Immature natural killer cell (primary cell): ENCODE data around the gene EEF1AKMT2. TPM values are rescaled to one million over a fixed set of nuclear protein-coding genes. Genes with fewer than 3 reads are reported as not detected.

Experiments
- DNase-seq, 3 donors: peaks; one replicate each; pipeline ENCODE4 v3.0.0; 2022; ENCODE audit warnings: mixed read lengths in 1 of 3
- H3K27ac Mint-ChIP-seq, 6 donors: one replicate each; pipeline ENCODE4 v1.8.0; 2020; ENCODE audit warnings: mixed read lengths in 6 of 6, mild to moderate bottlenecking in 5 of 6, inconsistent platforms in 4 of 6, moderate library complexity in 3 of 6
- H3K27me3 Mint-ChIP-seq, 3 donors: one replicate each; pipeline ENCODE4 v1.8.0; 2020 to 2021; ENCODE audit warnings: low read depth in 3 of 3, mild to moderate bottlenecking in 3 of 3, mixed read lengths in 3 of 3, moderate library complexity in 3 of 3, inconsistent platforms in 1 of 3
- H3K36me3 Mint-ChIP-seq, 3 donors: one replicate each; pipeline ENCODE4 v1.8.0; 2020; ENCODE audit warnings: mixed read lengths in 3 of 3, inconsistent platforms in 2 of 3, mild to moderate bottlenecking in 2 of 3
- H3K4me1 Mint-ChIP-seq, 2 donors: one replicate each; pipeline ENCODE4 v1.8.0; 2020; ENCODE audit warnings: inconsistent platforms in 2 of 2, mild to moderate bottlenecking in 2 of 2, mixed read lengths in 2 of 2, moderate library complexity in 1 of 2
- H3K4me3 Mint-ChIP-seq, 5 donors: one replicate each; pipeline ENCODE4 v1.8.0; 2020; ENCODE audit warnings: mild to moderate bottlenecking in 5 of 5, mixed read lengths in 5 of 5, inconsistent platforms in 3 of 5, moderate library complexity in 3 of 5
- H3K9me3 Mint-ChIP-seq, 6 donors: one replicate each; pipeline ENCODE4 v1.8.0; 2020; ENCODE audit warnings: mild to moderate bottlenecking in 6 of 6, mixed read lengths in 6 of 6, inconsistent platforms in 4 of 6, moderate library complexity in 3 of 6
- polyA plus RNA-seq, 3 donors: library from polyadenylated mRNA; unstranded; fragments of 300-500 nt; fragmentation: Illumina TruSeq; gene quantifications; one replicate each; pipeline ENCODE4 v1.2.3, GENCODE V29; 2021

The EEF1AKMT2 gene
- polyA plus RNA-seq, 3 donors from 2014 or later: 15.9 to 24.0 (median 18.5) TPM

GRCh38 chr10:124728830-124729661 lies 62.6 kb downstream of the EEF1AKMT2 start:
- H3K27me3 Mint-ChIP-seq: peaks cover 7 to 39% (median 17%) of the 10 kb centered on the region in 3 donors
- peaks cover 97 to 100% of the 10 kb centered on the region in 2 donors for H3K4me1 Mint-ChIP-seq
- DNase-seq: no peak
- H3K4me3 Mint-ChIP-seq: peak overlapping the region; percentile 25 to 76 (median 53)
- H3K36me3 Mint-ChIP-seq: peaks cover 5 to 15% (median 14%) of the 10 kb centered on the region in 3 donors
- peak overlapping the region; percentile 86 to 99 (median 90) for H3K27ac Mint-ChIP-seq
- no peaks in the 10 kb centered on the region for H3K9me3 Mint-ChIP-seq

DNA sequence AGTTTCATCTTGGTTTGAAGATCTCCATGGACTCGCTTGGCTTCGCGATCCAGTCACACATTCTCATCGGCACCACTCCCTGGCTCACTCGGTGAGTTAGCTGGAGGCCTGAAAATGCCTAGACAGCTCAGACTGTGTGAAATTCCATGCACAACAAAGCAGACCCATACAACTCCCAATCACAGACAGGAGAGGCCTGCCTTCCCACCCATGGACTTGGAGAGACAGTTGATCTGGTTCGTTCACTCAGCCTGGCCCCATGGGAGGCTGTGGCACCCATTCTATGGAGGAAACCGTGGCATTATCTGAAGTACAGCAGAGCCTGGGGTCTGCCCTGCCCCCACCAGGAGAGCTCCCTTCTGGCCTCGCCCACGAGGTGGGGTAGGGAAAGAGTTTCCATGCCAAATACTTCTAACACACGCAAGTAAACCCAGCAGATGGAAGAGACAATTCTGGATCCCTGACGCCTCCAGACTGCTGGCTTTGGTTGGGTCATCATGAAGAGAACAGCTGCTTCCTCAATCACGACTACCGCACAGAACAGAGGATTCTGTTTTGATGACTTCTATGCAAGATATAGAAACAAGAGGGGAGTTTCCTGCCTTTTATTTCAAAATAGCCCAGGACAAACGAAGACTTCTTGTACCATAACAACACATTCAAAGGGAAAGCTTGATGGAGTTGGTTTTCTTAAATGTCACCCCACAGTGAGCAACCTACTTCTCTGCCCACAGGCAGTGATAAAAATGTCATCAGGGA lies 63.4 kb downstream of the EEF1AKMT2 start:
- peaks cover 97 to 100% of the 10 kb centered on the region in 2 donors for H3K4me1 Mint-ChIP-seq
- peaks cover 5 to 14% (median 12%) of the 10 kb centered on the region in 3 donors for H3K36me3 Mint-ChIP-seq
- no peaks in the 10 kb centered on the region for H3K9me3 Mint-ChIP-seq
- DNase-seq: no peak
- peak overlapping the region; percentile 86 to 99 (median 90) for H3K27ac Mint-ChIP-seq
- H3K4me3 Mint-ChIP-seq: peak overlapping the region; percentile 25 to 76 (median 53)
- H3K27me3 Mint-ChIP-seq: peaks cover 7 to 37% (median 15%) of the 10 kb centered on the region in 3 donors

DNA sequence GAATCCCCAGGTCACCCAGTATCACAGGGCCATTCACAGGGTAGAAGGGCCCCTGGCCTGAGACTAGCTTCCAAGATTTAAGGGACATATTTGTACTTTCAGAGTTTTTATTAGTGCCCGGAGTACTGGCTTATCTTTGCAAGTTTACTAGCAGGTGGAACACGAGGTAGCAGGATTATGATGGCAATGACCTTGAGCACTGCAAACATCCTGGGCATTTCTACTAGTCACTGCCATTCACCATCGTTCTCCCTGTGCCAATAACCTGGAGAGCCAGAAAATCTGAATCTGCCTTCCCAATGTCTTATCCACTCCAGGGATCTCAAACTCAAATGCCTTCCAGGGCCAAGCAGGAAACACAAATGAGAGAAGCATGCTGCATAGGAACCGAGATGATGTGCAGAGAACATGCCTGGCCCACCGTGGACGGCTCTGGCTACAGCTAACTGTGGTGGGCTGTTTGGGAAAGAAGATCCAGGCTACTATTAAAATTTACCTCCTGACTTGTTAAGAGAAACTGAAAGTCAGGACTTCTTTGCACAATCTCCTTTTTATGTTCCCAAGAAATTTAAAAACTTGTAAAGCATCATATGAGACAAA lies 64.2 kb downstream of the EEF1AKMT2 start:
- Mint-ChIP-seq H3K4me3 (peak overlapping the region; percentile 25 to 76 (median 60)), H3K4me1 (peaks cover 98 to 100% of the 10 kb centered on the region in 2 donors), H3K36me3 (peaks cover 0 to 9% (median 7%) of the 10 kb centered on the region in 3 donors)

DNA sequence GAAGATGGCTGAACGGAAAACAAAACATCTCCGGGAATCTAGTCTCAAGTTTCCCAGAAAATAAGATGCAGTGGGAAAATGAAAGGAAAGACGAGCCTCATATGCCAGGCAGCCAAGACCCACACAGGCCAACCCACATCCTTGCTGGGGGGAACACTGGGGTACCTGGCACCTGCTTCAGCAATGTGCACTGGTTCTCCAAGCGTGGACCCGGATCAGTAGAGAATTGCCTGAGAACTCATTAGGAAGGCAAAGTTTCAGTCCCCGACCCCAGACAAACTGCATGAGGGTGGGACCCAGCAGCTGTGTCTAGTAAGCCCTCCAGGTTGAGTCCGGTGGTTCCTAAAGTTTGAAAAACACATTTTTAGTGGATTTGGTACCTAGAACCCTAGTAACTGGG lies 65.9 kb downstream of the EEF1AKMT2 start:
- Mint-ChIP-seq H3K36me3 (peaks cover 0 to 9% (median 7%) of the 10 kb centered on the region in 3 donors), H3K27ac (peak overlapping the region; percentile 98 to 100 (median 100)), H3K4me1 (peaks cover 99 to 100% of the 10 kb centered on the region in 2 donors), H3K4me3 (peak overlapping the region in 3 of 5 donors; percentile 13 to 55 (median 16)), H3K9me3 (no peaks in the 10 kb centered on the region), H3K27me3 (peaks cover 13 to 45% (median 25%) of the 10 kb centered on the region in 3 donors)
- DNase-seq: no peak

More for the DNA sequence above, 64.2 kb downstream of the EEF1AKMT2 start:
- Mint-ChIP-seq H3K27ac (peak overlapping the region; percentile 86 to 99 (median 90)), H3K27me3 (peaks cover 7 to 39% (median 21%) of the 10 kb centered on the region in 3 donors), H3K9me3 (no peaks in the 10 kb centered on the region)
- DNase-seq: no peak

DNA sequence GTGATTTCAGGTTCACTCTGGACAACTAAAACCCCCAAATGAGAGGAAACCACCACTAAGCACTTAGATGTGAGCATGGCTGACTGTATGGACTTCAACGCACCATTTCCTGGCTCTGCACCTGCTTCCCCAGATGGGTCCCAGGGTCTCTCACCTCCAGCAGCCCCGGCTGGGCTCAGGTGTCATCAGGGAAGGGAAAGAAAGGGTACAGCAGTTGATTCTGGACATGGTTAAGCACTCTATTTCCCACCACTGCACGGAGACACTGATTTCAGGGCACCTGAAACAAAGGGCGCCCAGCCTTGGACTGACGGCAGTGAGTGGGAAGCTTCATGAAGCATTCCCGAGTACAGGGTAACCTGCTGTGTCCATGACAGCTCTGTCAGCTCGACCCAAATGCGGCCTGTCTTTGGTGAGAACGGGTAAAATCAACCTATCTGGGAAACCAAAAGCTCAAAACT lies 66.5 kb downstream of the EEF1AKMT2 start:
- Mint-ChIP-seq H3K27me3 (peaks cover 13 to 39% (median 22%) of the 10 kb centered on the region in 3 donors), H3K9me3 (no peaks in the 10 kb centered on the region), H3K4me1 (peaks cover 99 to 100% of the 10 kb centered on the region in 2 donors), H3K27ac (peak overlapping the region; percentile 98 to 100 (median 100)), H3K36me3 (peaks cover 0 to 7% (median 4%) of the 10 kb centered on the region in 3 donors), H3K4me3 (peak overlapping the region; percentile 71 to 88 (median 82))
- no peak for DNase-seq

DNA sequence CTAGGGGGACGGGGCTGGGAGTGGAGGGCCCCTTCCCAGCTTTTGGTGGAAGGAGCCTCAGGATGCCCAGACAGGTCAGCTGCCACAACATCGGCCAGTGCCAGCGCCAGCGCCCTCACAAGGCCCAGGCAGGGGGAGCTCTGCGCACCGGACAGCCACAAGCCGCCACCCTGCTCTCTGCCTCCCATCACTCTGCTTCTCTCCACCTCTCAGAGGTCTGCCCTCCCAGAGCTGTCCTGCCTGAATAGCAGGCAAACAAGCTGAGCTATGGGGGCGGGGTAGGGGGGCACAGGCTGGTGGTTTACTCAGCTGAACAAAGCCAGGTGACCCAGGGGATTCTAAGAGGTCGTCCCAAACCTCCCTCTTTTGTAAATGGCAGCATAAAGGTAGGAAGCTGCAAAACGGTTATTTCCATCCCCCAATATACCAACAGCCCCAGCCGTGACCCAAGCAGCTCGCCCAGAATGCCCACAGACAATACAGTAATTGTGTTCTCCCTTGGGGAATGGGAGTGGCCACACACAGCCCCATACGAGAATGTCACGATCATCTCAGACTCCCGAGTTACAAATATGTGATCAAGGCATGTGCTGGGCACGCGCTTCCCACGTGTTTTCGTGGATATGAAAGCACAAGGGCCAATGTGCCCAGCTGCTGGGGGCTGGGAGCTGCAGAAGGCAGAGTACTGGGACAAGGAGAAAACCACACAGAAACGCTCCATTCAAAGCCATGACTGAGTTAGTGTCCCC lies 67.2 kb downstream of the EEF1AKMT2 start:
- Mint-ChIP-seq H3K4me3 (peak overlapping the region; percentile 74 to 88 (median 82)), H3K9me3 (no peaks in the 10 kb centered on the region), H3K36me3 (peaks cover 0 to 4% (median 3%) of the 10 kb centered on the region in 3 donors), H3K27me3 (peaks cover 17 to 38% (median 28%) of the 10 kb centered on the region in 3 donors), H3K27ac (peak overlapping the region; percentile 98 to 100 (median 100)), H3K4me1 (peaks cover 99 to 100% of the 10 kb centered on the region in 2 donors)
- no peak for DNase-seq

DNA sequence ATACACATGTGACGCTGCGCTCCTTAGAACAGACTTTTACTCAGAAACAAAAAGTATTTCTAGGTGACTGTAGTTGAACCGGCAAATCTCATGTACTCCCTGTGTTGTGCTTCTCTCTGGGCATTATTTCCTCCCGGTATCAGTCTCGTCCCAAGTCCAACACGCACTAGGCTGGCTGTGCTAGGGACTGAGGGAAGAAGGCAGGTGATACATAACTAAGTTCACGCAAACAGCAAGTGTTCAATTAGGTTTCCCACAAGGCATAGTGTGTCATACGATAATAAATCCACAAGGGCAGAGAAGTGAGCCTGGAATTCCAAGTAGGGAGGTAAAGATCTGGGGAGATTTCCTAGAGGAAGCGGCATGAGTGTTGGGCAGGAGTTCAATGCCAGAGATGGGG lies 67.9 kb downstream of the EEF1AKMT2 start:
- H3K4me3 Mint-ChIP-seq: peak overlapping the region; percentile 74 to 88 (median 82)
- no peak for DNase-seq
- no peaks in the 10 kb centered on the region for H3K9me3 Mint-ChIP-seq
- peaks cover 99 to 100% of the 10 kb centered on the region in 2 donors for H3K4me1 Mint-ChIP-seq
- H3K36me3 Mint-ChIP-seq: peaks cover 0 to 4% (median 3%) of the 10 kb centered on the region in 3 donors
- H3K27ac Mint-ChIP-seq: peak overlapping the region; percentile 98 to 100 (median 100)
- H3K27me3 Mint-ChIP-seq: peaks cover 22 to 39% (median 32%) of the 10 kb centered on the region in 3 donors

GRCh38 chr10:124722798-124723783 lies 68.6 kb downstream of the EEF1AKMT2 start:
- Mint-ChIP-seq H3K9me3 (no peaks in the 10 kb centered on the region), H3K27ac (peak overlapping the region; percentile 98 to 100 (median 100)), H3K27me3 (peaks cover 26 to 44% (median 38%) of the 10 kb centered on the region in 3 donors), H3K4me3 (peak overlapping the region; percentile 74 to 88 (median 82)), H3K4me1 (peaks cover 99 to 100% of the 10 kb centered on the region in 2 donors), H3K36me3 (peaks cover 0 to 3% (median under 1%) of the 10 kb centered on the region in 3 donors)
- DNase-seq: peak; percentile 77 to 84 (median 79)

DNA sequence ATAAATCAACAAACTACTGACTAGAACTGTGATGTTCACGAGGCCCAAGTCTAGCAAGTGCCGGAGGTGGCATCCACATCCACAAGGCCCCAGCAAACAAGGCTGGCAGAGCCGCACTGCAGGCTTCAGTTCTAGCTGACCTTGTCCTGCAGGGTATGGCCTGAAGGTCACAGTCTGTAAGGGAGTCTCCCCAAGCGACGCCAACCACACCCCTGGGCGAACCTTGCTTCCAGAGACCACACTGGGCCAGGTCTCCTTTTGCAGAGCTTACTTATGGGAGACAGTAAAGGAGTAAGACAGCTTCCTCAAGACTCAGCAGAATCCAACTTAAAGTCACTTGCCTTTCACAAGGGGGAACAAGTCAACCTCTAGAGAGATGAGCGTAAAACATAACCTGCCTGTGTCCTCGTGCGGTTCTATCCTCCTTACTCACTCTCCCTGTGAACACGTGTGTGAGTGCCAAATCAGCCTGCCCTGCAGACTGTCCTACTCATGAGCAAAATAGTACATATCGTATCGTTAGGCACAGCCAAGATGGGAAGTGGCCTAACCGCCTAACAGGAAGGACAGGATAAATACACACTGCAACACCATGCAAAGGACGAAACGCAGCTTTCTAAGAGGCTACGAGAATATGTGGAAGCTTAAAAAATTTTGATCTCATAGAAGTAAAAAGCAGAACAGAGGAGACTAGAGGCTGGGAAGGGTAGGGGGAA lies 70.2 kb downstream of the EEF1AKMT2 start:
- no peaks in the 10 kb centered on the region for H3K9me3 Mint-ChIP-seq
- H3K4me1 Mint-ChIP-seq: peaks cover 99 to 100% of the 10 kb centered on the region in 2 donors
- H3K36me3 Mint-ChIP-seq: peaks cover 0 to 3% (median 0%) of the 10 kb centered on the region in 3 donors
- peak overlapping the region; percentile 50 to 81 (median 66) for H3K4me3 Mint-ChIP-seq
- H3K27me3 Mint-ChIP-seq: peaks cover 27 to 51% (median 40%) of the 10 kb centered on the region in 3 donors
- H3K27ac Mint-ChIP-seq: peak overlapping the region; percentile 95 to 99 (median 98)
- peak; percentile 32 to 44 (median 43) for DNase-seq

DNA sequence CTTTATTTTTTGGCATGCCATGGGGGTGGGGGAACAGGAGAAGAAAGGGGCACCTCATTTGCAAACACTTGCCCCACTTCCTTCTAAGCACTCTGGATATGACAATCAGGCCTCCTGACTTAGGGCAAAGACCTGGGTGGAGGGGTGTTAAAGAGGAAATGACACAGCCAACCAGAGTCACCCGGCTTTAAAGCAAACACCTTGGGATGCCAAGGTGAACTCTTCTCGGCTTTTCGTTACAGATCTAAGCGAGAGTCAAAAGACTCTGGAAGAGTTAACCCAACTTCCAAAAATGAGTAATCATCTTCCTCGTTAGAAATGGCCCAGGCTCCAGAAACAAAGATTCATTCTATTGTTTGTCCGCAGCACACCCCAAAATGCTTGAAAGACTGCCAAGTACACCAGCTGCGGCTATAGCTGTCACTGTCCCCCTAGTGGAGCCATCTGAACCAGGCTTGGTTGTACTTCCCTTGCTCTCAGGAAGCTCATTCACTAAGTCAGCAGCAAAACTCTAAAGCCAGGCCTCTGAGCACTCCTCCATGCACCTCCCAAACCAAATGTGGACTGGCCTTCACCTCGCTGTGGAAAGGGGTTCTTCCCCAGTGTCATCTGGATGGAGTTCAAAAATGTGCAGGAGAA lies 72.4 kb downstream of the EEF1AKMT2 start:
- H3K9me3 Mint-ChIP-seq: no peaks in the 10 kb centered on the region
- H3K36me3 Mint-ChIP-seq: peaks cover 0 to 3% (median 0%) of the 10 kb centered on the region in 3 donors
- H3K27me3 Mint-ChIP-seq: peaks cover 25 to 52% (median 35%) of the 10 kb centered on the region in 3 donors
- DNase-seq: peak; percentile 79 to 85 (median 81)
- H3K4me1 Mint-ChIP-seq: peaks cover 97 to 99% of the 10 kb centered on the region in 2 donors
- peak overlapping the region; percentile 95 to 99 (median 98) for H3K27ac Mint-ChIP-seq
- H3K4me3 Mint-ChIP-seq: peak overlapping the region; percentile 56 to 79 (median 69)
